ENCODE results near the gene KRTAP2-2. TPM values are rescaled to one million over a fixed set of nuclear protein-coding genes. Genes with fewer than 3 reads are reported as not detected.
"Not testable (repeated sequence)": the region's sequence is repeated elsewhere in the genome, so short reads cannot be mapped to it uniquely, and the experiment has no call there.

The KRTAP2-2 gene
- total and polyA plus RNA-seq, 2 donors (not counting 3 experiments of a cell fraction or from before 2014, with no cell fraction given) = not detected

- Histone ChIP-seq H4K20me1 (replicated peaks; ENCODE audit: control insufficient read depth, extremely low read depth, insufficient read depth, low read length) (no peaks in the 10 kb centered on the region), H3K27me3 (ENCODE audit: control insufficient read depth in 2 of 2, insufficient read depth in 2 of 2, low read length in 2 of 2) (no peaks in the 10 kb centered on the region), H3K9ac (replicated peaks; ENCODE audit: extremely low read depth, insufficient read depth, low read length) (no peak overlapping the region), H3K36me3 (ENCODE audit: control insufficient read depth in 2 of 2, extremely low read depth in 1 of 2, insufficient read depth in 2 of 2, low read length in 2 of 2) (no peaks in the 10 kb centered on the region), H3K27ac (ENCODE audit: insufficient read depth, low read depth, low read length) (no peak overlapping the region), H3K4me1 (ENCODE audit: control insufficient read depth, extremely low read depth, insufficient read depth, low read length) (peaks cover 2% of the 10 kb centered on the region), H3K4me2 (ENCODE audit: insufficient read depth, low read length) (no peak overlapping the region), H3K79me2 (ENCODE audit: control insufficient read depth, insufficient read depth, low read length) (no peaks in the 10 kb centered on the region), H3K9me3 (replicated peaks; ENCODE audit: control insufficient read depth, insufficient read depth, low read length) (no peaks in the 10 kb centered on the region), H2AFZ (ENCODE audit: low read depth, low read length) (no peak overlapping the region), H3K4me3 (replicated peaks in 1 of 3; ENCODE audit: insufficient read depth in 1 of 3, low read depth in 1 of 3, low read length in 3 of 3) (no peak overlapping the region), H3K9me1 (replicated peaks; ENCODE audit: control insufficient read depth, extremely low read depth, insufficient read depth, low read length) (no peaks in the 10 kb centered on the region)
- no TSS peak for BruUV-seq (replicated peaks)
- ChIA-PET CTCF (no interaction called here), POLR2A (no interaction called here)
- TF ChIP-seq POLR2A (IDR thresholded peaks at IDR 0.05; ENCODE audit: low read depth, low read length) (no peak), EZH2 (IDR thresholded peaks at IDR 0.05; ENCODE audit: borderline replicate concordance, low read depth, low read length, severe bottlenecking) (no peak), JUN (IDR thresholded peaks at IDR 0.05; ENCODE audit: borderline replicate concordance, insufficient read depth, insufficient read length, low read depth) (no peak), FOS (IDR thresholded peaks at IDR 0.05; ENCODE audit: borderline replicate concordance, insufficient read depth, low read length) (no peak), GATA2 (IDR thresholded peaks at IDR 0.05; ENCODE audit: insufficient read depth, insufficient read length, low read depth, low read length) (no peak), MYC (IDR thresholded peaks at IDR 0.05; ENCODE audit: low read depth, low read length) (no peak)
- TF ChIP-seq, protein P1, sequence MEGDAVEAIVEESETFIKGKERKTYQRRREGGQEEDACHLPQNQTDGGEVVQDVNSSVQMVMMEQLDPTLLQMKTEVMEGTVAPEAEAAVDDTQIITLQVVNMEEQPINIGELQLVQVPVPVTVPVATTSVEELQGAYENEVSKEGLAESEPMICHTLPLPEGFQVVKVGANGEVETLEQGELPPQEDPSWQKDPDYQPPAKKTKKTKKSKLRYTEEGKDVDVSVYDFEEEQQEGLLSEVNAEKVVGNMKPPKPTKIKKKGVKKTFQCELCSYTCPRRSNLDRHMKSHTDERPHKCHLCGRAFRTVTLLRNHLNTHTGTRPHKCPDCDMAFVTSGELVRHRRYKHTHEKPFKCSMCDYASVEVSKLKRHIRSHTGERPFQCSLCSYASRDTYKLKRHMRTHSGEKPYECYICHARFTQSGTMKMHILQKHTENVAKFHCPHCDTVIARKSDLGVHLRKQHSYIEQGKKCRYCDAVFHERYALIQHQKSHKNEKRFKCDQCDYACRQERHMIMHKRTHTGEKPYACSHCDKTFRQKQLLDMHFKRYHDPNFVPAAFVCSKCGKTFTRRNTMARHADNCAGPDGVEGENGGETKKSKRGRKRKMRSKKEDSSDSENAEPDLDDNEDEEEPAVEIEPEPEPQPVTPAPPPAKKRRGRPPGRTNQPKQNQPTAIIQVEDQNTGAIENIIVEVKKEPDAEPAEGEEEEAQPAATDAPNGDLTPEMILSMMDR (IDR thresholded peaks at IDR 0.05; ENCODE audit: extremely low read depth in 1 of 2, insufficient read depth in 1 of 2, low read depth in 1 of 2, low read length in 2 of 2) = no peak
- intact Hi-C loops (cut with micrococcal nuclease) (no loop called here), dilution Hi-C loops (cut with MboI; ENCODE audit: extremely low pct_ligation_motif_present, low sequenced_read_pairs) (no loop called here)
- FAIRE-seq (no peak), DNase-seq (ENCODE audit: low read depth, low spot score) (no peak)
These were observed 41.0 kb upstream of the KRTAP2-2 start for GRCh38 chr17:41096055-41096454.

GRCh38 chr17:41088760-41089352 is 33.8 kb upstream of the KRTAP2-2 start:
- H2AFZ ChIP-seq (ENCODE audit: low read depth, low read length); POLR2A ChIA-PET: not testable (repeated sequence)

DNA sequence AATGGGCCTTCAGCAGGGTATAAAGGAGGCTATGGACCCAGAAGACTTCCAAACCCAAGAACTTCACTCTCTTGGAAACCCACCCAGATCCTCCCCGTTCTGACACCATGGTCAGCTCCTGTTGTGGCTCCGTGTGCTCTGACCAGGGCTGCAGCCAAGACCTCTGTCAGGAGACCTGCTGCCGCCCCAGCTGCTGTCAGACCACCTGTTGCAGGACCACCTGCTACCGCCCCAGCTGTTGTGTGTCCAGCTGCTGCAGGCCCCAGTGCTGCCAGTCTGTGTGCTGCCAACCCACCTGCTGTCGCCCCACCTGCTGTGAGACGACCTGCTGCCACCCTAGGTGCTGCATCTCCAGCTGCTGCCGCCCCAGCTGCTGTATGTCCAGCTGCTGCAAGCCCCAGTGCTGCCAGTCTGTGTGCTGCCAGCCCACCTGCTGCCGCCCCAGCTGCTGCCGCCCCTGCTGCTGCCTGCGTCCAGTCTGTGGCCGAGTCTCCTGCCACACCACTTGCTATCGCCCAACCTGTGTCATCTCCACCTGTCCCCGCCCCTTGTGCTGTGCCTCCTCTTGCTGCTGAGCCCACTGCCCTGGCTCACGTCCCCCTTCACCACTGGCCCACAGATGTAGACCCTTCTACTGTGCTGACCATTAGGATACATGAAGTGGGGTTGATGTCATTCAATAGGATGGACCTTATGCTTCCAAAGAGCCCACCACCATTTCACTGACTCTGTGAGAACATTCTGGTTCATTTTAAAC is 29.2 kb upstream of the KRTAP2-2 start, which contains the start of gene KRTAP4-7:
TSS of gene KRTAP4-7 (plus strand) at position 51 of the 757 bp plus-strand sequence. CDS start at position 108, 57 bp downstream.
- intact Hi-C loops (cut with micrococcal nuclease); H3K4me2 ChIP-seq (ENCODE audit: insufficient read depth, low read length); H3K9ac ChIP-seq (replicated peaks; ENCODE audit: extremely low read depth, insufficient read depth, low read length); H3K4me1 ChIP-seq (ENCODE audit: control insufficient read depth, extremely low read depth, insufficient read depth, low read length); BruUV-seq (replicated peaks); POLR2A ChIA-PET; dilution Hi-C loops (cut with MboI; ENCODE audit: extremely low pct_ligation_motif_present, low sequenced_read_pairs); H3K9me1 ChIP-seq (replicated peaks; ENCODE audit: control insufficient read depth, extremely low read depth, insufficient read depth, low read length); H2AFZ ChIP-seq (ENCODE audit: low read depth, low read length); H4K20me1 ChIP-seq (replicated peaks; ENCODE audit: control insufficient read depth, extremely low read depth, insufficient read depth, low read length); DNase-seq (ENCODE audit: low read depth, low spot score); H3K27me3 ChIP-seq (ENCODE audit: control insufficient read depth in 2 of 2, insufficient read depth in 2 of 2, low read length in 2 of 2); H3K4me3 ChIP-seq (replicated peaks in 1 of 3; ENCODE audit: insufficient read depth in 1 of 3, low read depth in 1 of 3, low read length in 3 of 3); H3K79me2 ChIP-seq (ENCODE audit: control insufficient read depth, insufficient read depth, low read length); CTCF ChIA-PET; FAIRE-seq; H3K36me3 ChIP-seq (ENCODE audit: control insufficient read depth in 2 of 2, extremely low read depth in 1 of 2, insufficient read depth in 2 of 2, low read length in 2 of 2); H3K9me3 ChIP-seq (replicated peaks; ENCODE audit: control insufficient read depth, insufficient read depth, low read length); H3K27ac ChIP-seq (ENCODE audit: insufficient read depth, low read depth, low read length): not testable (repeated sequence)

More at GRCh38 chr17:41088760-41089352, 33.8 kb upstream of the KRTAP2-2 start:
- H3K27ac ChIP-seq (ENCODE audit: insufficient read depth, low read depth, low read length); dilution Hi-C loops (cut with MboI; ENCODE audit: extremely low pct_ligation_motif_present, low sequenced_read_pairs); H3K4me3 ChIP-seq (replicated peaks in 1 of 3; ENCODE audit: insufficient read depth in 1 of 3, low read depth in 1 of 3, low read length in 3 of 3); BruUV-seq (replicated peaks); H3K9me3 ChIP-seq (replicated peaks; ENCODE audit: control insufficient read depth, insufficient read depth, low read length); H3K4me1 ChIP-seq (ENCODE audit: control insufficient read depth, extremely low read depth, insufficient read depth, low read length); intact Hi-C loops (cut with micrococcal nuclease); H4K20me1 ChIP-seq (replicated peaks; ENCODE audit: control insufficient read depth, extremely low read depth, insufficient read depth, low read length); H3K27me3 ChIP-seq (ENCODE audit: control insufficient read depth in 2 of 2, insufficient read depth in 2 of 2, low read length in 2 of 2); CTCF ChIA-PET; H3K36me3 ChIP-seq (ENCODE audit: control insufficient read depth in 2 of 2, extremely low read depth in 1 of 2, insufficient read depth in 2 of 2, low read length in 2 of 2); H3K9me1 ChIP-seq (replicated peaks; ENCODE audit: control insufficient read depth, extremely low read depth, insufficient read depth, low read length); H3K9ac ChIP-seq (replicated peaks; ENCODE audit: extremely low read depth, insufficient read depth, low read length); DNase-seq (ENCODE audit: low read depth, low spot score); H3K4me2 ChIP-seq (ENCODE audit: insufficient read depth, low read length); H3K79me2 ChIP-seq (ENCODE audit: control insufficient read depth, insufficient read depth, low read length): not testable (repeated sequence)
- peak; percentile 71 for FAIRE-seq
